Adrenal gland (tissue), 5 donors: ENCODE data around the gene PHF2.

ENCODE experiments used
- CTCF ChIP-seq, 6 experiments: fragments of 450-650 bp in 4 of 6; fragments of 200-600 bp in 2 of 6; sonication (generic) in 1 of 6; IDR thresholded peaks; 1 replicate in 5 of 6; 2 replicates in 1 of 6; pipeline versions ENCODE4 v1.5.1 to v1.8.0; 2016 to 2021; ENCODE audit warnings: antibody characterized with exemption in 6 of 6, mild to moderate bottlenecking in 2 of 6, moderate library complexity in 1 of 6
- POLR2A ChIP-seq, 2 donors: fragments of 450-650 bp; IDR thresholded peaks; one replicate each; pipeline ENCODE4 v1.6.1; 2017; ENCODE audit warnings: antibody characterized with exemption in 2 of 2, mild to moderate bottlenecking in 2 of 2, moderate library complexity in 1 of 2
- donor health status: DM: no; HTN: no; CAD: no.

GRCh38 chr9:93683331-93684134 is 107.1 kb downstream of the PHF2 start:
- TF ChIP-seq CTCF (IDR thresholded peaks at IDR 0.05) (no peak), POLR2A (IDR thresholded peaks at IDR 0.05) (no peak)
